Sigmoid colon (tissue), 7 donors: ENCODE data around the gene ZNF408. TPM values are rescaled to one million over a fixed set of nuclear protein-coding genes. Genes with fewer than 3 reads are reported as not detected.

ENCODE experiments used
- DNase-seq: peaks from one replicate; pipeline ENCODE4 v3.0.0-alpha.2; 2019
- H3K27ac ChIP-seq, 4 donors: fragments of 200-600 bp; sonication (generic); one replicate each; pipeline ENCODE4 v1.5.1; 2016 to 2019; ENCODE audit warnings: mild to moderate bottlenecking in 1 of 4
- H3K27me3 ChIP-seq, 3 donors: fragments of 200-600 bp; sonication (generic); one replicate each; pipeline ENCODE4 v1.5.1; 2019; ENCODE audit warnings: mild to moderate bottlenecking in 1 of 3
- H3K36me3 ChIP-seq, 4 donors: fragments of 200-600 bp; sonication (generic); one replicate each; pipeline ENCODE4 v1.5.1; 2016 to 2019
- H3K4me1 ChIP-seq, 4 donors: fragments of 200-600 bp; sonication (generic); one replicate each; pipeline ENCODE4 v1.5.1; 2017 to 2019
- H3K4me3 ChIP-seq, 4 donors: fragments of 200-600 bp; sonication (generic); one replicate each; pipeline ENCODE4 v1.5.1; 2017 to 2019; ENCODE audit warnings: mild to moderate bottlenecking in 2 of 4, moderate library complexity in 1 of 4
- H3K9me3 ChIP-seq, 4 donors: fragments of 200-600 bp in 3 of 4; sonication (generic) in 3 of 4; one replicate each; pipeline versions ENCODE4 v1.5.1 to v1.6.1; 2013 to 2019
- EP300 ChIP-seq, 4 donors: sonication (generic); formaldehyde crosslinking; IDR thresholded peaks; one replicate each; pipeline ENCODE4 v1.6.1; 2017; ENCODE audit warnings: antibody characterized with exemption in 4 of 4
- POLR2A ChIP-seq, 2 donors: fragments of 450-650 bp; IDR thresholded peaks; one replicate each; pipeline ENCODE4 v1.6.1; 2016; ENCODE audit warnings: antibody characterized with exemption in 2 of 2, mild to moderate bottlenecking in 2 of 2, moderate library complexity in 2 of 2
- POLR2AphosphoS5 ChIP-seq, 4 donors: sonication (generic); formaldehyde crosslinking; IDR thresholded peaks; one replicate each; pipeline ENCODE4 v1.6.1; 2017; ENCODE audit warnings: antibody characterized with exemption in 4 of 4
- WGBS, 2 donors: extraction: QIAGEN DNeasy Blood & Tissue Kit; methylation state at CpG; one replicate each; pipeline ENCODE4 v1.1.7; 2013; 5-methylcytosine and 5-hydroxymethylcytosine counted together
- intact Hi-C: fragments of 100-400 bp; cut with DNase I; formaldehyde crosslinking; loops from one replicate; pipeline ENCODE4 v1.15.1; 2023
- polyA plus RNA-seq, 3 donors: library from polyadenylated mRNA; stranded (reverse); fragments of 200-250 nt; gene quantifications; one replicate each; pipeline ENCODE4 v1.2.3, GENCODE V29; 2013
- total RNA-seq, 4 donors: library from RNA; depleted of rRNA; stranded (reverse); fragments of >200 nt; gene quantifications; one replicate each; pipeline ENCODE4 v1.1.0, GENCODE V29; 2016
- TF ChIP-seq, protein P1 (sequence below), 4 experiments: fragments of 450-650 bp in 3 of 4; fragments of 200-600 bp in 1 of 4; IDR thresholded peaks; one replicate each; pipeline ENCODE4 v1.5.1; 2016 to 2019; ENCODE audit warnings: antibody characterized with exemption in 4 of 4, mild to moderate bottlenecking in 3 of 4, moderate library complexity in 2 of 4
- donor health status: healthy with polysubstance abuse.
- donor health status: Bipolar disorder and iron deficiency.
- donor health status: healthy.

The ZNF408 gene
- total and polyA plus RNA-seq, 7 donors = 4.3 to 12.8 (median 8.4) TPM

DNA sequence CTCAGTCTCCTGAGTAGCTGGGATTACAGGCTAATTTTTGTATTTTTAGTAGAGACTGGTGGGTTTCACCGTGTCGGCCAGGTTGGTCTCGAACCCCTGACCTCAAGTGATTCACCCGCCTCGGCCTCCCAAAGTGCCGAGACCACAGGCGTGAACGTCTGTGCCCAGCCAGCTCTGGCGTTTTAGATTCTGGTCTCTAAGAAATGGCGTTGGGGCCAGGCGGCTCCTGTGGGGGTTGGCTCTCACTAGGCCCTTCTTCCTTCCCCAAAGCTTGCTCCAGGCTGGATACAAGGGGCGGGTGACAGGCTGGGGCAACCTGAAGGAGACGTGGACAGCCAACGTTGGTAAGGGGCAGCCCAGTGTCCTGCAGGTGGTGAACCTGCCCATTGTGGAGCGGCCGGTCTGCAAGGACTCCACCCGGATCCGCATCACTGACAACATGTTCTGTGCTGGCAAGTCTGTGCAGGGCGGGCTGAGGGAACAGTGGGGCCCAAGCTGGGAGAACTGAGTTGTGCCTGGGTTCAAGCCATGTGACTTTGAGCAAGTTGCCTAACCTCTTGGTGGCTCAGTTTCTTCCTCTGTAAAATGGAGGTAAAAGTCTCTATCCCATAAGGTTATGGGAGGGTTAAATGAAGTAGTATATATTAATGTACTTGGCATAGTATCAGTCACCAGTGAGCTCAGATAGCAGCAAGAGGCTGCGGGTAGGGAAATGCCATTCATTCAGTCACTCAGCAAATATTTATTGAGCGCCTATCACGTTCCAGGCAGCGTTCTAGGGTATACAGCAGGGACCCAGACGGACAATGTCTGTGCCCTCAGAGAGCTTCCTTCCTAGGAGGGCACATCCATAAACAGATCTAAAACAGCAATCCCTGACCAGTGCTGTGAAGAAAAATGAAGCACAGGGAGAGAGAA lies 28.5 kb downstream of the ZNF408 start:
- no peak overlapping the region for H3K27ac ChIP-seq
- 83 to 88% methylated on average over 24 of the region's 24 CpGs for WGBS, 2 donors
- H3K4me1 ChIP-seq = no peaks in the 10 kb centered on the region
- TF ChIP-seq EP300 (IDR thresholded peaks at IDR 0.05) (no peak), POLR2AphosphoS5 (IDR thresholded peaks at IDR 0.05) (no peak), POLR2A (IDR thresholded peaks at IDR 0.05) (no peak)
- TF ChIP-seq, protein P1, sequence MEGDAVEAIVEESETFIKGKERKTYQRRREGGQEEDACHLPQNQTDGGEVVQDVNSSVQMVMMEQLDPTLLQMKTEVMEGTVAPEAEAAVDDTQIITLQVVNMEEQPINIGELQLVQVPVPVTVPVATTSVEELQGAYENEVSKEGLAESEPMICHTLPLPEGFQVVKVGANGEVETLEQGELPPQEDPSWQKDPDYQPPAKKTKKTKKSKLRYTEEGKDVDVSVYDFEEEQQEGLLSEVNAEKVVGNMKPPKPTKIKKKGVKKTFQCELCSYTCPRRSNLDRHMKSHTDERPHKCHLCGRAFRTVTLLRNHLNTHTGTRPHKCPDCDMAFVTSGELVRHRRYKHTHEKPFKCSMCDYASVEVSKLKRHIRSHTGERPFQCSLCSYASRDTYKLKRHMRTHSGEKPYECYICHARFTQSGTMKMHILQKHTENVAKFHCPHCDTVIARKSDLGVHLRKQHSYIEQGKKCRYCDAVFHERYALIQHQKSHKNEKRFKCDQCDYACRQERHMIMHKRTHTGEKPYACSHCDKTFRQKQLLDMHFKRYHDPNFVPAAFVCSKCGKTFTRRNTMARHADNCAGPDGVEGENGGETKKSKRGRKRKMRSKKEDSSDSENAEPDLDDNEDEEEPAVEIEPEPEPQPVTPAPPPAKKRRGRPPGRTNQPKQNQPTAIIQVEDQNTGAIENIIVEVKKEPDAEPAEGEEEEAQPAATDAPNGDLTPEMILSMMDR (IDR thresholded peaks at IDR 0.05) = no peak
- no peaks in the 10 kb centered on the region for H3K9me3 ChIP-seq
- no peak overlapping the region for H3K4me3 ChIP-seq
- intact Hi-C loops = no loop called here
- no peaks in the 10 kb centered on the region for H3K36me3 ChIP-seq
- no peaks in the 10 kb centered on the region for H3K27me3 ChIP-seq
- DNase-seq = no peak

DNA sequence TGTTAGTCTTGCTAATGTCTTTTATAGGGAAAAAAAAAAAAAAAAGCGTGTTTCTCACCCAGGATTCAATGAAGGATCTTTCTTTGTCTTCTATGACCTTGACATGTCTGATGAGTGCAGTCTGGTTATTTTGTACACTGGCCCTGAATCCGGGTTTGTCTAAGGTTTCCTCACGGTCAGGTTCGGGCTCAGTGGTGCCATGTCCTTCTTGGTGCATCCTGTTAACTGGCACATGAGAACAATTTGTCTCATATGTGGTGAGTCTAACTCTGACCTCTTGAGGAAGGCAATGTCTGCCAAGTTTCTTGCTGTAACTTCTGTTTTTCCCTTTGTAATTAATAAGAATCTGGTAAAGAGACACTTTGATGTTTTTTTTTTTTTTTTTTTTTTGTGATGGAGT lies 30.7 kb downstream of the ZNF408 start:
- no peak for DNase-seq
- Histone ChIP-seq H3K27ac (no peak overlapping the region), H3K9me3 (no peaks in the 10 kb centered on the region), H3K36me3 (no peaks in the 10 kb centered on the region), H3K4me3 (no peak overlapping the region), H3K27me3 (no peaks in the 10 kb centered on the region), H3K4me1 (no peaks in the 10 kb centered on the region)
- intact Hi-C loops = no loop called here
- WGBS, 2 donors = 91 to 95% methylated on average over 4 of the region's 4 CpGs
- TF ChIP-seq POLR2A (IDR thresholded peaks at IDR 0.05) = no peak
- TF ChIP-seq, protein P1 (IDR thresholded peaks at IDR 0.05) = no peak
- TF ChIP-seq POLR2AphosphoS5 (IDR thresholded peaks at IDR 0.05) = no peak
- no peak for TF ChIP-seq EP300 (IDR thresholded peaks at IDR 0.05)

DNA sequence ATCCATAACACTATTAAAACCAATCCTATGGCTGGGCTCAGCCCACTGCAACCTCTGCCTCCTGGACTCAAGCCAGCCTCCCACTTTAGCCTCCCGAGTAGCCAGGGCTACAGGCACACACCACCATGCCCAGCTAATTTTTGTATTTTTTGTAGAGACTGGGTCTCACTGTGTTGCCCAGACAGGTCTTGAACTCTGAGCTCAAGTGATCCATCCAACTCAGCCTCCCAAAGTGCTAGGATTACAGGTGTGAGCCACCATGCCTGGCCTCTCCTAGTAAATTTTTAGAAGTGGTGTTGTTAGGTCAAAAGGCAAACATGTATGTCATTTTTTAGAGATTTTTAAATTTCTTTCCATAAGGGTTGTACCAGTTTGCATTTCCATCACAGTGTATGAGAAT lies 32.4 kb downstream of the ZNF408 start:
- peak; percentile 12 for DNase-seq
- intact Hi-C loops = no loop called here
- H3K27ac ChIP-seq = no peak overlapping the region

DNA sequence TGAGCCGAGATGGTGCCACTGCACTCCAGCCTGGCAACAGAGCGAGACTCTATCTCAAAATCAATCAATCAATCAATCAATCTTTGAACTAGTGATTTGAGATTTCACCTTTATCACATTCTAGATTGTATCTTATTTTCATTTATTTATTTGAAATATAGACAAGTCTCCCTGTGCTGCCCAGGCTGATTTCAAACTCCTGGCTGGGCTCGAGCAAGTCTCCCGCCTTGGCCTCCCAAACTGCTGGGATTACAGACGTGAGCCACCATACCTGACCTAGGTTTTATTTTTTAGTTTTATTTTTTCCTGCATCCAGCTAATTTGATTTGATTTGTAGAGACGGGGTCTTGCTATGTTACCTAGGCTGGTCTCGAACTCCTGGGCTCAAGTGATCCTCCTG lies 35.3 kb downstream of the ZNF408 start:
- DNase-seq = no peak
- WGBS, 2 donors = 87 to 94% methylated on average over 7 of the region's 7 CpGs
- no peaks in the 10 kb centered on the region for H3K9me3 ChIP-seq
- no peak overlapping the region for H3K4me3 ChIP-seq
- intact Hi-C loops = no loop called here
- H3K4me1 ChIP-seq = no peaks in the 10 kb centered on the region
- H3K27me3 ChIP-seq = no peaks in the 10 kb centered on the region
- TF ChIP-seq, protein P1 (IDR thresholded peaks at IDR 0.05) = no peak
- TF ChIP-seq EP300 (IDR thresholded peaks at IDR 0.05) (no peak), POLR2AphosphoS5 (IDR thresholded peaks at IDR 0.05) (no peak), POLR2A (IDR thresholded peaks at IDR 0.05) (no peak)
- H3K27ac ChIP-seq = no peak overlapping the region
- peaks cover 0 to 5% (median 2%) of the 10 kb centered on the region in 4 donors for H3K36me3 ChIP-seq

More for the DNA sequence above, 32.4 kb downstream of the ZNF408 start:
- H3K4me3 ChIP-seq = no peak overlapping the region
- WGBS, 2 donors = 84 to 86% methylated on average over 1 of the region's 1 CpG
- no peaks in the 10 kb centered on the region for H3K9me3 ChIP-seq
- H3K4me1 ChIP-seq = no peaks in the 10 kb centered on the region
- no peaks in the 10 kb centered on the region for H3K27me3 ChIP-seq
- no peaks in the 10 kb centered on the region for H3K36me3 ChIP-seq
- TF ChIP-seq POLR2A (IDR thresholded peaks at IDR 0.05) (no peak), EP300 (IDR thresholded peaks at IDR 0.05) (no peak), POLR2AphosphoS5 (IDR thresholded peaks at IDR 0.05) (no peak)
- TF ChIP-seq, protein P1 (IDR thresholded peaks at IDR 0.05) = no peak
